Endothelial cell (in vitro differentiated cells): Measurements from ENCODE around the gene LRRTM3. TPM values are rescaled to one million over a fixed set of nuclear protein-coding genes. Genes with fewer than 3 reads are reported as not detected.

ENCODE experiments used
- DNase-seq: peaks from one replicate; pipeline ENCODE4 v3.0.0; 2021; ENCODE audit warnings: low spot score
- H3K27ac Mint-ChIP-seq: one replicate; pipeline ENCODE4 v1.8.0; 2021; ENCODE audit warnings: mixed read lengths, inconsistent platforms; ENCODE audit not compliant: unreplicated experiment
- H3K27me3 Mint-ChIP-seq: one replicate; pipeline ENCODE4 v1.8.0; 2021; ENCODE audit warnings: mild to moderate bottlenecking, moderate library complexity, mixed read lengths, inconsistent platforms; ENCODE audit not compliant: unreplicated experiment
- H3K36me3 Mint-ChIP-seq: one replicate; pipeline ENCODE4 v1.8.0; 2021; ENCODE audit warnings: mild to moderate bottlenecking, low read depth, mixed read lengths, inconsistent platforms; ENCODE audit not compliant: unreplicated experiment
- H3K4me1 Mint-ChIP-seq: one replicate; pipeline ENCODE4 v1.8.0; 2021; ENCODE audit warnings: mild to moderate bottlenecking, mixed read lengths, inconsistent platforms; ENCODE audit not compliant: unreplicated experiment
- H3K4me3 Mint-ChIP-seq: one replicate; pipeline ENCODE4 v1.8.0; 2021; ENCODE audit warnings: mild to moderate bottlenecking, mixed read lengths, inconsistent platforms; ENCODE audit not compliant: unreplicated experiment
- H3K9me3 Mint-ChIP-seq: one replicate; pipeline ENCODE4 v1.8.0; 2021; ENCODE audit warnings: mixed read lengths, inconsistent platforms; ENCODE audit not compliant: unreplicated experiment
- CTCF ChIP-seq: fragments of 200-600 bp; sonication (generic); IDR thresholded peaks from one replicate; pipeline ENCODE4 v1.5.0; 2021; ENCODE audit warnings: antibody characterized with exemption; ENCODE audit not compliant: unreplicated experiment
- total RNA-seq: library from RNA; stranded (reverse); fragmentation: NEBNext Ultra II Directional; extraction: Animal tissue kit (Norgen Biotek cat#: 25700); gene quantifications from one replicate; pipeline ENCODE4 v1.2.1, GENCODE V29; 2021; ENCODE audit not compliant: unreplicated experiment

Gene LRRTM3
- total RNA-seq, 1 donor from 2014 or later, result not detected

GRCh38 chr10:66916030-66916429 is 9.8 kb upstream of the LRRTM3 start:
- Mint-ChIP-seq H3K36me3 (no peaks in the 10 kb centered on the region), H3K4me3 (no peak overlapping the region), H3K9me3 (no peaks in the 10 kb centered on the region), H3K4me1 (no peaks in the 10 kb centered on the region), H3K27me3 (peaks cover 2% of the 10 kb centered on the region), H3K27ac (no peak overlapping the region)
- no peak for TF ChIP-seq CTCF
- DNase-seq, result no peak

- no peak overlapping the region for H3K4me3 Mint-ChIP-seq
- H3K27me3 Mint-ChIP-seq, result peaks cover 2% of the 10 kb centered on the region
- H3K9me3 Mint-ChIP-seq, result no peaks in the 10 kb centered on the region
- no peak for DNase-seq
- H3K4me1 Mint-ChIP-seq, result no peaks in the 10 kb centered on the region
- no peaks in the 10 kb centered on the region for H3K36me3 Mint-ChIP-seq
- no peak overlapping the region for H3K27ac Mint-ChIP-seq
- no peak for TF ChIP-seq CTCF
Observed at GRCh38 chr10:66917104-66917503, 8.7 kb upstream of the LRRTM3 start.

GRCh38 chr10:66919248-66919647 is 6.6 kb upstream of the LRRTM3 start:
- H3K36me3 Mint-ChIP-seq, result no peaks in the 10 kb centered on the region

GRCh38 chr10:66924674-66925345 is 1.0 kb upstream of the LRRTM3 start:
- H3K4me1 Mint-ChIP-seq, result peaks cover 3% of the 10 kb centered on the region
- no peak overlapping the region for H3K27ac Mint-ChIP-seq
- peaks cover 4% of the 10 kb centered on the region for H3K27me3 Mint-ChIP-seq

More at GRCh38 chr10:66919248-66919647, 6.6 kb upstream of the LRRTM3 start:
- TF ChIP-seq CTCF, result no peak
- Mint-ChIP-seq H3K4me3 (no peak overlapping the region), H3K4me1 (no peaks in the 10 kb centered on the region), H3K9me3 (no peaks in the 10 kb centered on the region), H3K27me3 (peaks cover 1% of the 10 kb centered on the region), H3K27ac (no peak overlapping the region)
- DNase-seq, result no peak

More at GRCh38 chr10:66924674-66925345, 1.0 kb upstream of the LRRTM3 start:
- TF ChIP-seq CTCF, result no peak
- H3K9me3 Mint-ChIP-seq, result no peaks in the 10 kb centered on the region
- DNase-seq, result no peak
- no peaks in the 10 kb centered on the region for H3K36me3 Mint-ChIP-seq
- H3K4me3 Mint-ChIP-seq, result no peak overlapping the region
